Measurements from ENCODE around the gene PSME2.

DNA sequence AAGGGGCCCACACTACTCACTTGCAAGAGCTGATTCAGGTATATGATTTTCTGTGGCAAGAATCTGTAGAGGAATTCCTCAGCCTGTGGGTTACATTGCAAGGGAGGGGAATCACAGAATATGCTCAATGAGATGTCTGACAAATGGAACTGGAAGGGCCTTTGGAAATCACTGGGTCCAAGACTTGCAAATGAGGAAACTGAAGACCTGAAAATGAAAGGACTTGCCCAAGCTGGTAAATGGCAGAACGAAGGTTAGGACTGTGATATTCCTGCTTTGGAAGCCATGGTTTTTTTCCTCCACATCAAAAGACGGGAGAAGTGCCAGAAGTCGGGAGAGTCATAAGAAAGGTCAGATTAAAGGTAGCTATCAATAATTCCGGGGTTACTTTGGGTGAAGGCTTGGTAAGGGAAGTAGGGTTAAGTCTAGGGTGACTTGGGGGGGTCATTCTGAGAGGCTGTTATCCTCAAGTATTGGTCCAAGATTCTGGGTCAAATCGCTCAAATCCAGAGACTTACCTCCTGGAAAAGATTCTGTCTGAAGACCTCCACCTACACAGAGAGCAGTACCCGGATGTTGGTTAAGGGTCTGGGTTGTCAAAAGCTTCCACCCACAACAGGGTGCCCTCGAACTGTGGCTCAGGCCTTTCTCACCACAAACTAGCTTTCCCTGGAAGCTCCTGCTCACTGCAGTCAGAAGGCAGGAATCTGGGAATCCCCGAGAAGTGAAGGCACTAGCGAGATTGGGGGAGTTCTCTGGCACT is 539 bp downstream of the PSME2 start:
- TF ChIP-seq JUND (IDR thresholded peaks at IDR 0.05; ENCODE audit: low read depth, low read length) (no peak), RFX5 (IDR thresholded peaks at IDR 0.05; ENCODE audit: low read depth, low read length) (no peak), YY1 (IDR thresholded peaks at IDR 0.05; ENCODE audit: low read depth, low read length) (no peak), SP1 (IDR thresholded peaks at IDR 0.05; ENCODE audit: low read depth, low read length) (no peak), EGR1 (IDR thresholded peaks at IDR 0.05; ENCODE audit: borderline replicate concordance in 1 of 2, low read depth in 2 of 2, low read length in 2 of 2) (no peak), RCOR1 (conservative IDR thresholded peaks at IDR 0.05; ENCODE audit: low read depth, low read length) (no peak), HDAC2 (IDR thresholded peaks at IDR 0.05) (no peak)
- TF ChIP-seq, protein P1, sequence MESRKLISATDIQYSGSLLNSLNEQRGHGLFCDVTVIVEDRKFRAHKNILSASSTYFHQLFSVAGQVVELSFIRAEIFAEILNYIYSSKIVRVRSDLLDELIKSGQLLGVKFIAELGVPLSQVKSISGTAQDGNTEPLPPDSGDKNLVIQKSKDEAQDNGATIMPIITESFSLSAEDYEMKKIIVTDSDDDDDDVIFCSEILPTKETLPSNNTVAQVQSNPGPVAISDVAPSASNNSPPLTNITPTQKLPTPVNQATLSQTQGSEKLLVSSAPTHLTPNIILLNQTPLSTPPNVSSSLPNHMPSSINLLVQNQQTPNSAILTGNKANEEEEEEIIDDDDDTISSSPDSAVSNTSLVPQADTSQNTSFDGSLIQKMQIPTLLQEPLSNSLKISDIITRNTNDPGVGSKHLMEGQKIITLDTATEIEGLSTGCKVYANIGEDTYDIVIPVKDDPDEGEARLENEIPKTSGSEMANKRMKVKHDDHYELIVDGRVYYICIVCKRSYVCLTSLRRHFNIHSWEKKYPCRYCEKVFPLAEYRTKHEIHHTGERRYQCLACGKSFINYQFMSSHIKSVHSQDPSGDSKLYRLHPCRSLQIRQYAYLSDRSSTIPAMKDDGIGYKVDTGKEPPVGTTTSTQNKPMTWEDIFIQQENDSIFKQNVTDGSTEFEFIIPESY (IDR thresholded peaks at IDR 0.05) = no peak
- TF ChIP-seq, protein P2, sequence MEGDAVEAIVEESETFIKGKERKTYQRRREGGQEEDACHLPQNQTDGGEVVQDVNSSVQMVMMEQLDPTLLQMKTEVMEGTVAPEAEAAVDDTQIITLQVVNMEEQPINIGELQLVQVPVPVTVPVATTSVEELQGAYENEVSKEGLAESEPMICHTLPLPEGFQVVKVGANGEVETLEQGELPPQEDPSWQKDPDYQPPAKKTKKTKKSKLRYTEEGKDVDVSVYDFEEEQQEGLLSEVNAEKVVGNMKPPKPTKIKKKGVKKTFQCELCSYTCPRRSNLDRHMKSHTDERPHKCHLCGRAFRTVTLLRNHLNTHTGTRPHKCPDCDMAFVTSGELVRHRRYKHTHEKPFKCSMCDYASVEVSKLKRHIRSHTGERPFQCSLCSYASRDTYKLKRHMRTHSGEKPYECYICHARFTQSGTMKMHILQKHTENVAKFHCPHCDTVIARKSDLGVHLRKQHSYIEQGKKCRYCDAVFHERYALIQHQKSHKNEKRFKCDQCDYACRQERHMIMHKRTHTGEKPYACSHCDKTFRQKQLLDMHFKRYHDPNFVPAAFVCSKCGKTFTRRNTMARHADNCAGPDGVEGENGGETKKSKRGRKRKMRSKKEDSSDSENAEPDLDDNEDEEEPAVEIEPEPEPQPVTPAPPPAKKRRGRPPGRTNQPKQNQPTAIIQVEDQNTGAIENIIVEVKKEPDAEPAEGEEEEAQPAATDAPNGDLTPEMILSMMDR (IDR thresholded peaks at IDR 0.05 in 2 of 3, conservative IDR thresholded peaks at IDR 0.05 in 1 of 3; ENCODE audit: control insufficient read depth in 2 of 3, extremely low read depth in 1 of 3, insufficient read depth in 1 of 3, low read depth in 3 of 3, low read length in 3 of 3) = no peak
- TF ChIP-seq, protein P3, sequence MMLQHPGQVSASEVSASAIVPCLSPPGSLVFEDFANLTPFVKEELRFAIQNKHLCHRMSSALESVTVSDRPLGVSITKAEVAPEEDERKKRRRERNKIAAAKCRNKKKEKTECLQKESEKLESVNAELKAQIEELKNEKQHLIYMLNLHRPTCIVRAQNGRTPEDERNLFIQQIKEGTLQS (IDR thresholded peaks at IDR 0.05; ENCODE audit: borderline replicate concordance, extremely low read depth, low read depth, low read length) = no peak
